Fibroblast of lung (primary cell): ENCODE data around the gene LMAN2.

Experiments used
- EZH2 ChIP-seq: IDR thresholded peaks from 2 replicates; pipeline ENCODE4 v1.5.1; 2012; ENCODE audit warnings: low read length, control low read depth, mild to moderate bottlenecking; ENCODE audit errors: missing control alignments
- TF ChIP-seq, protein P1 (sequence below), 2 donors: IDR thresholded peaks in 1 of 2; conservative IDR thresholded peaks in 1 of 2; 1 replicate in 1 of 2; 2 replicates in 1 of 2; pipeline ENCODE4 v1.5.1; 2011 to 2012; ENCODE audit warnings: low read length in 2 of 2, control low read depth in 1 of 2, inconsistent platforms in 1 of 2, low read depth in 1 of 2, mild to moderate bottlenecking in 1 of 2

- TF ChIP-seq, protein P1, sequence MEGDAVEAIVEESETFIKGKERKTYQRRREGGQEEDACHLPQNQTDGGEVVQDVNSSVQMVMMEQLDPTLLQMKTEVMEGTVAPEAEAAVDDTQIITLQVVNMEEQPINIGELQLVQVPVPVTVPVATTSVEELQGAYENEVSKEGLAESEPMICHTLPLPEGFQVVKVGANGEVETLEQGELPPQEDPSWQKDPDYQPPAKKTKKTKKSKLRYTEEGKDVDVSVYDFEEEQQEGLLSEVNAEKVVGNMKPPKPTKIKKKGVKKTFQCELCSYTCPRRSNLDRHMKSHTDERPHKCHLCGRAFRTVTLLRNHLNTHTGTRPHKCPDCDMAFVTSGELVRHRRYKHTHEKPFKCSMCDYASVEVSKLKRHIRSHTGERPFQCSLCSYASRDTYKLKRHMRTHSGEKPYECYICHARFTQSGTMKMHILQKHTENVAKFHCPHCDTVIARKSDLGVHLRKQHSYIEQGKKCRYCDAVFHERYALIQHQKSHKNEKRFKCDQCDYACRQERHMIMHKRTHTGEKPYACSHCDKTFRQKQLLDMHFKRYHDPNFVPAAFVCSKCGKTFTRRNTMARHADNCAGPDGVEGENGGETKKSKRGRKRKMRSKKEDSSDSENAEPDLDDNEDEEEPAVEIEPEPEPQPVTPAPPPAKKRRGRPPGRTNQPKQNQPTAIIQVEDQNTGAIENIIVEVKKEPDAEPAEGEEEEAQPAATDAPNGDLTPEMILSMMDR (conservative IDR thresholded peaks at IDR 0.05 in 1 of 2, IDR thresholded peaks at IDR 0.05 in 1 of 2; ENCODE audit: low read depth in 1 of 2, low read length in 2 of 2) = no peak
- TF ChIP-seq EZH2 = no peak
These were observed 60.5 kb downstream of the LMAN2 start for GRCh38 chr5:177290816-177291596.
